ENCODE measurements around the gene CAMK4. TPM values are rescaled to one million over a fixed set of nuclear protein-coding genes. Genes with fewer than 3 reads are reported as not detected.

Gene CAMK4
- total RNA-seq, 4 donors from 2014 or later: 0.42 to 5.3 (median 3.5) TPM

DNA sequence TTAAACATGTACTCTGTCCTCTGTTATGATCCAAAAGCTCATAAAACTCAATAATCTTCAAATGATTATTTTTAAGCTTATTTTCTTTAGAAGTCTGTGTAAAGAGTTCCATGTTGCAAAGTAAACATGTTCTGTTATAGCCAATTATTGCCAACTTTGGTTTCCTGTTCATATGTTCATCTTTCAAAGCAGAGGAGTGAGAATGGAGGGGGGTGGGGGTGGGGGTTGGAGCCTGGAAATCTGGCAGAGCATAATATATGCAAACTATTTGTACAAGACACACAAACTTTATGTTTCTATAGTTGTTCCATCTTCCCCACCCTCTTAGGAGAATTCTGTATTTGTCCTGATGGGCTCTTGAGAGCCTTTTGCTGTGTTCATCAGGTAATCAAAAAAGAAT lies 153.1 kb downstream of the CAMK4 start:
- no peaks in the 10 kb centered on the region for H3K9me3 ChIP-seq
- H3K27ac ChIP-seq (replicated peaks in 1 of 4): no peak overlapping the region
- no peak overlapping the region for H3K4me3 ChIP-seq
- H3K36me3 ChIP-seq: no peaks in the 10 kb centered on the region
- no peaks in the 10 kb centered on the region for H3K4me1 ChIP-seq
- no peak for DNase-seq (ENCODE audit: extremely low spot score)
- no peaks in the 10 kb centered on the region for H3K27me3 ChIP-seq
- intact Hi-C loops (cut with DNase I): no loop called here
- no peak for TF ChIP-seq POLR2AphosphoS5 (IDR thresholded peaks at IDR 0.05)

DNA sequence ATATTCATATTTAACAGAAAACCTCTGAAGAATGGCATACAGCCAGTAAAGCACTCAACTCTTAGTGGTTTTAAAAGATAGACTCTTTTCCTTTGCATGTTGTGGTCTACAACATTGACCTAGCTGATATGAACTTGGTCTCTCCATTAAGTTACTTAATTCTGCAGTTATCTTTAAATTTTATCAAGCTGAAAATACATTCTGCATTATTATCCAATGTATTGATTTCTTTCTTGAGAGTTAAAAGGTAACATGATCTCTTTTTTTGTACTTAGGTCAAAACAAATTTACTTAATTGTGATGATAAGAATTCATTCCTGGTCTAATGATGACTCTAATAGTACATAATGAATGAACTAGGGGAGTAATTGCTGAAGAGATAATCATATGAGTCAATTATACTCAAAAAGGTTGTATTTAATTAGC lies 155.2 kb downstream of the CAMK4 start:
- no peak overlapping the region for H3K27ac ChIP-seq (replicated peaks in 1 of 4)
- no peaks in the 10 kb centered on the region for H3K27me3 ChIP-seq
- DNase-seq (ENCODE audit: extremely low spot score): no peak
- intact Hi-C loops (cut with DNase I): no loop called here
- no peaks in the 10 kb centered on the region for H3K9me3 ChIP-seq
- TF ChIP-seq EP300 (IDR thresholded peaks at IDR 0.05) (no peak), POLR2AphosphoS5 (IDR thresholded peaks at IDR 0.05) (no peak), POLR2A (IDR thresholded peaks at IDR 0.05; ENCODE audit: low read depth) (no peak)
- no peak overlapping the region for H3K4me3 ChIP-seq
- H3K36me3 ChIP-seq: no peaks in the 10 kb centered on the region
- H3K4me1 ChIP-seq: no peaks in the 10 kb centered on the region

DNA sequence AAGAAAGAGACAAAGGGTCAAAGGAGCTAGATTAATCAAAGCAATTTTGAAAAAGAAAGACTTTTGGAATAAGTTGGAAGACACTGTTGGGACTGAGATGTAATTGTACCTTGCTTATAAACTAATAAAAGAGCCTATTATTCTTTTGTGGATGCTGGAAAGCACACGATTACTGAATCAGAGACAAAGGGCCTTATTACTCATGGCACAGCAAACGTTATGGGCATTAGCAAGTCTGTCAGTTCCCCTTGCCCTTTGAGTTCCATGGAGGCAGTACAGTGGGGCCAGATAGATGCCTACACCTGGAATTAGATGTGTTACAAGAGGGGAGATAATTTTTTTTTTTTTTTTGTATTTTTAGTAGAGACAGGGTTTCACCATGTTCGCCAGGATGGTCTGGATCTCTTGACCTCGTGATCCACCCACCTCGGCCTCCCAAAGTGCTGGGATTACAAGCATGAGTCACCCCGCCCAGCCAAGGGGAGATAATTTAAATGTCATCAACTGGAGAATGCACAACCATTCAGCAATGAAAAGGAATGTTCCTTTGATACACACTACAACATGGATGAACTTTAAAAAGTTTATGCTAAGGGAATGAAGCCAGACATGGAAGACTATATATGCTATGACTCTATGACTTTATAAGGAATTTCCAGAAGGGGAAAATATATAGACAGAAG lies 159.2 kb downstream of the CAMK4 start:
- no peaks in the 10 kb centered on the region for H3K36me3 ChIP-seq
- no peaks in the 10 kb centered on the region for H3K9me3 ChIP-seq
- TF ChIP-seq EP300 (IDR thresholded peaks at IDR 0.05) (no peak), POLR2A (IDR thresholded peaks at IDR 0.05; ENCODE audit: low read depth) (no peak), POLR2AphosphoS5 (IDR thresholded peaks at IDR 0.05) (no peak)
- TF ChIP-seq, protein P1, sequence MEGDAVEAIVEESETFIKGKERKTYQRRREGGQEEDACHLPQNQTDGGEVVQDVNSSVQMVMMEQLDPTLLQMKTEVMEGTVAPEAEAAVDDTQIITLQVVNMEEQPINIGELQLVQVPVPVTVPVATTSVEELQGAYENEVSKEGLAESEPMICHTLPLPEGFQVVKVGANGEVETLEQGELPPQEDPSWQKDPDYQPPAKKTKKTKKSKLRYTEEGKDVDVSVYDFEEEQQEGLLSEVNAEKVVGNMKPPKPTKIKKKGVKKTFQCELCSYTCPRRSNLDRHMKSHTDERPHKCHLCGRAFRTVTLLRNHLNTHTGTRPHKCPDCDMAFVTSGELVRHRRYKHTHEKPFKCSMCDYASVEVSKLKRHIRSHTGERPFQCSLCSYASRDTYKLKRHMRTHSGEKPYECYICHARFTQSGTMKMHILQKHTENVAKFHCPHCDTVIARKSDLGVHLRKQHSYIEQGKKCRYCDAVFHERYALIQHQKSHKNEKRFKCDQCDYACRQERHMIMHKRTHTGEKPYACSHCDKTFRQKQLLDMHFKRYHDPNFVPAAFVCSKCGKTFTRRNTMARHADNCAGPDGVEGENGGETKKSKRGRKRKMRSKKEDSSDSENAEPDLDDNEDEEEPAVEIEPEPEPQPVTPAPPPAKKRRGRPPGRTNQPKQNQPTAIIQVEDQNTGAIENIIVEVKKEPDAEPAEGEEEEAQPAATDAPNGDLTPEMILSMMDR (IDR thresholded peaks at IDR 0.05): no peak
- no peak overlapping the region for H3K27ac ChIP-seq (replicated peaks in 1 of 4)
- DNase-seq (ENCODE audit: extremely low spot score): no peak
- 83% methylated on average over 6 of the region's 6 CpGs for whole genome bisulfite sequencing
- no peak overlapping the region for H3K4me3 ChIP-seq
- intact Hi-C loops (cut with DNase I): no loop called here
- no peaks in the 10 kb centered on the region for H3K4me1 ChIP-seq
- no peaks in the 10 kb centered on the region for H3K27me3 ChIP-seq

DNA sequence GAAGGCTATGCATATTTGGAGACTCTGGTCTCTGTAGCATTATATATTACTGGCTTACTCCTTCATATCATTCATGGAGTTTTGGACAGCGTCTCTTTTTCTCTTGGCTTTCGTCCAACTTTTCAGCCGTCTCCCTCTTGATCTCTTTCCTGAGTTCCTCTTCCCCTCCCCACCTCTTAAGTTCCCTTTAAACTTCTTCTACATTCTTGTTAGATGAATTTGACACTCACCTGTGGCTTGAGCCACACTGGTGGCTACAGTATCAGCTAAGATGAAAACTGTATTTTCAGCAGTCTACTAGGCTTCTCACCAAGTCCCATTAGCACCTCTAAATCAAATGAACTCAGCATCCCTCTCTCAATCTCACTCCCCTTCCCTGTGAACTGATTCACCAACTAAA lies 160.0 kb downstream of the CAMK4 start:
- WGBS: 17% methylated on average over 3 of the region's 3 CpGs
- Histone ChIP-seq H3K27ac (replicated peaks in 1 of 4) (no peak overlapping the region), H3K4me1 (no peaks in the 10 kb centered on the region), H3K4me3 (no peak overlapping the region), H3K36me3 (no peaks in the 10 kb centered on the region), H3K9me3 (no peaks in the 10 kb centered on the region), H3K27me3 (no peaks in the 10 kb centered on the region)
- TF ChIP-seq, protein P1 (IDR thresholded peaks at IDR 0.05): no peak
- TF ChIP-seq POLR2A (IDR thresholded peaks at IDR 0.05; ENCODE audit: low read depth) (no peak), EP300 (IDR thresholded peaks at IDR 0.05) (no peak), POLR2AphosphoS5 (IDR thresholded peaks at IDR 0.05) (no peak)
- DNase-seq (ENCODE audit: extremely low spot score): no peak
- intact Hi-C loops (cut with DNase I): no loop called here

DNA sequence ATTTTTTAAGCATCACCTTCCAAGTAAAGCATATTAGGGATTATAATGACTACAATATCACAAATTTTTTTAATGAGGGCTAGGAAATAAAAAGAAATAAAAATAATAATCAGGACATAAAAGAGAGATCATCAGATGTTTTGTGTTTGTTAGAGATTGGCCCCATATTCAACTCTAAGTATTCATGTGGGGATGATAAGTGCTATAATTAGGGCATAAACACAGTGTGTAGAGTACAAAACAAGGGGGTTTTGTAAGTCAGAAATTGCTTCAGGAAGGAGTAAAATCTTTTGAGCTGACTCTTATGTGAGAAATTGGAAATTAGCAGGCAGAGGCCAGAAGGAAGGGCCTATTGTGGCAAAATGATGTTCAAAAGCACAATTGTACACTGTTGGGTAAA lies 160.9 kb downstream of the CAMK4 start:
- Histone ChIP-seq H3K9me3 (no peaks in the 10 kb centered on the region), H3K4me3 (no peak overlapping the region), H3K27ac (replicated peaks in 1 of 4) (no peak overlapping the region), H3K36me3 (no peaks in the 10 kb centered on the region), H3K4me1 (no peaks in the 10 kb centered on the region), H3K27me3 (no peaks in the 10 kb centered on the region)
- TF ChIP-seq POLR2A (IDR thresholded peaks at IDR 0.05; ENCODE audit: low read depth) (no peak), POLR2AphosphoS5 (IDR thresholded peaks at IDR 0.05) (no peak), EP300 (IDR thresholded peaks at IDR 0.05) (no peak)
- TF ChIP-seq, protein P1 (IDR thresholded peaks at IDR 0.05): no peak
- intact Hi-C loops (cut with DNase I): no loop called here
- no peak for DNase-seq (ENCODE audit: extremely low spot score)
